GM12878 (cell line): ENCODE measurements around the gene SPAG9. TPM values are rescaled to one million over a fixed set of nuclear protein-coding genes. Genes with fewer than 3 reads are reported as not detected.

Experiments used
- ATAC-seq: fragments of 200-7000 bp; cut with Tn5 transposase; 3 replicates; pipeline ENCODE4 v1.9.1; 2020; ENCODE audit warnings: mild to moderate bottlenecking, moderate library complexity
- BruUV-seq: library from RNA; stranded (reverse); fragments of 400-500 nt; replicated peaks from 2 replicates; lab custom pipeline; 2021; lab: Mats Ljungman, UMichigan
- CTCF ChIA-PET: fragments of 300-600 bp; sonication (Branson Sonifier 250); formaldehyde crosslinking; extraction: SDS; loops from one replicate; lab custom pipeline; 2021; ENCODE audit warnings: inconsistent platforms; lab: Yijun Ruan, JAX
- POLR2A ChIA-PET: fragments of 350-600 bp; formaldehyde crosslinking; extraction: SDS; loops from one replicate; lab custom pipeline; 2021; ENCODE audit warnings: inconsistent platforms; lab: Charles Lee
- RAD21 ChIA-PET: fragments of 300-600 bp; sonication (Branson Sonifier 250); formaldehyde crosslinking; loops from one replicate; lab custom pipeline; 2023; ENCODE audit warnings: antibody characterized with exemption; ENCODE audit not compliant: unreplicated experiment; lab: Charles Lee
- SMC1A ChIA-PET: fragments of 300-600 bp; sonication (Branson Sonifier 250); formaldehyde crosslinking; loops from one replicate; lab custom pipeline; 2023; ENCODE audit not compliant: unreplicated experiment, uncharacterized antibody; lab: Charles Lee
- DNase-seq: peaks from one replicate; pipeline ENCODE4 v3.0.0-alpha.2; 2011; ENCODE audit warnings: low read depth, low spot score
- FAIRE-seq: peaks from 3 replicates; lab custom pipeline; 2011; peaks lifted over from hg19 to GRCh38; lab: Jason Lieb, UNC
- H2AFZ ChIP-seq: 2 replicates; pipeline ENCODE4 v1.6.0; 2011; ENCODE audit warnings: low read depth, low read length, control low read depth; ENCODE audit not compliant: control insufficient read depth
- H3K27ac ChIP-seq: 2 replicates; pipeline ENCODE4 v1.5.1; 2011; ENCODE audit warnings: control low read depth; ENCODE audit not compliant: control insufficient read depth, insufficient read depth
- H3K27me3 ChIP-seq, 2 experiments: replicated peaks in 1 of 2; 2 replicates each; pipeline versions ENCODE4 v1.6.0 to v1.6.1; 2011; ENCODE audit warnings: low read length in 1 of 2; ENCODE audit not compliant: control insufficient read depth in 2 of 2, insufficient read depth in 2 of 2
- H3K36me3 ChIP-seq, 2 experiments: 2 replicates each; pipeline ENCODE4 v1.5.1; 2011; ENCODE audit warnings: low read length in 1 of 2; ENCODE audit not compliant: control insufficient read depth in 2 of 2, insufficient read depth in 2 of 2
- H3K4me1 ChIP-seq: 2 replicates; pipeline ENCODE4 v1.6.1; 2011; ENCODE audit warnings: mild to moderate bottlenecking, low read length, moderate library complexity, mixed read lengths; ENCODE audit not compliant: control insufficient read depth, insufficient read depth
- H3K4me2 ChIP-seq: 2 replicates; pipeline ENCODE4 v1.6.0; 2011; ENCODE audit warnings: control low read depth; ENCODE audit not compliant: control insufficient read depth, insufficient read depth
- H3K4me3 ChIP-seq: fragments of 200-600 bp; sonication (generic); 2 replicates; pipeline ENCODE4 v1.5.1; 2016
- H3K79me2 ChIP-seq: 2 replicates; pipeline ENCODE4 v1.6.0; 2011; ENCODE audit warnings: low read length; ENCODE audit not compliant: control insufficient read depth, insufficient read depth
- H3K9ac ChIP-seq: 2 replicates; pipeline ENCODE4 v1.8.0; 2011; ENCODE audit warnings: low read length, control low read depth, mixed read lengths; ENCODE audit not compliant: control insufficient read depth, insufficient read depth
- H3K9me3 ChIP-seq: replicated peaks from 3 replicates; pipeline ENCODE4 v1.5.1; 2011; ENCODE audit warnings: mild to moderate bottlenecking, low read length; ENCODE audit not compliant: control insufficient read depth, insufficient read depth
- H4K20me1 ChIP-seq: 2 replicates; pipeline ENCODE4 v1.6.0; 2011; ENCODE audit not compliant: control insufficient read depth, insufficient read depth
- CBX3 ChIP-seq: fragments of 200-600 bp; sonication (generic); IDR thresholded peaks from 2 replicates; pipeline ENCODE4 v1.6.1; 2016; ENCODE audit warnings: low read depth, borderline replicate concordance
- CHD2 ChIP-seq: IDR thresholded peaks from 2 replicates; pipeline ENCODE4 v1.6.1; 2011; ENCODE audit warnings: low read depth, low read length, improper control_type of control experiment, borderline replicate concordance
- CHD4 ChIP-seq: fragments of 200-600 bp; sonication (generic); IDR thresholded peaks from 2 replicates; pipeline ENCODE4 v1.6.1; 2016; ENCODE audit warnings: mild to moderate bottlenecking
- CREM ChIP-seq: IDR thresholded peaks from 2 replicates; pipeline ENCODE4 v1.6.1; 2014; ENCODE audit warnings: antibody characterized with exemption, low read depth
- CTCF ChIP-seq, 3 experiments: IDR thresholded peaks in 2 of 3; conservative IDR thresholded peaks in 1 of 3; 2 replicates each; pipeline ENCODE4 v1.5.1; 2011; ENCODE audit warnings: low read depth in 3 of 3, low read length in 3 of 3, mild to moderate bottlenecking in 3 of 3, control low read depth in 2 of 3, moderate library complexity in 2 of 3, inconsistent platforms in 1 of 3, mixed read lengths in 1 of 3; ENCODE audit not compliant: control insufficient read depth in 2 of 3, insufficient read depth in 1 of 3; ENCODE audit errors: extremely low read depth in 1 of 3
- DPF2 ChIP-seq: fragments of 450-650 bp; IDR thresholded peaks from 2 replicates; pipeline ENCODE4 v1.6.1; 2017; ENCODE audit warnings: mild to moderate bottlenecking
- POU2F2 ChIP-seq: IDR thresholded peaks from 3 replicates; pipeline ENCODE4 v1.6.1; 2011; ENCODE audit warnings: low read depth, mild to moderate bottlenecking, low read length, borderline replicate concordance
- RFX5 ChIP-seq: IDR thresholded peaks from 2 replicates; pipeline ENCODE4 v1.6.1; 2011; ENCODE audit warnings: low read depth, low read length, improper control_type of control experiment
- SMAD1 ChIP-seq: fragments of 450-650 bp; IDR thresholded peaks from 2 replicates; pipeline ENCODE4 v1.6.1; 2018; ENCODE audit warnings: mild to moderate bottlenecking, low read depth; ENCODE audit not compliant: partially characterized antibody
- SMAD5 ChIP-seq: IDR thresholded peaks from 2 replicates; pipeline ENCODE4 v1.6.1; 2016; ENCODE audit warnings: antibody characterized with exemption, low read depth
- SRF ChIP-seq, 2 experiments: IDR thresholded peaks; 2 replicates each; pipeline ENCODE4 v1.6.1; 2011; ENCODE audit warnings: low read depth in 2 of 2, low read length in 2 of 2, mild to moderate bottlenecking in 1 of 2, moderate library complexity in 1 of 2
- SUPT20H ChIP-seq: IDR thresholded peaks from 2 replicates; pipeline ENCODE4 v1.6.1; 2011; ENCODE audit warnings: low read depth, mild to moderate bottlenecking, low read length, moderate library complexity, borderline replicate concordance; ENCODE audit not compliant: control insufficient read depth
- TAF1 ChIP-seq: IDR thresholded peaks from 2 replicates; pipeline ENCODE4 v1.6.1; 2011; ENCODE audit warnings: mild to moderate bottlenecking, low read depth, low read length, borderline replicate concordance
- TCF7 ChIP-seq: IDR thresholded peaks from 2 replicates; pipeline ENCODE4 v1.6.1; 2014; ENCODE audit warnings: antibody characterized with exemption, borderline replicate concordance
- USF1 ChIP-seq: IDR thresholded peaks from 2 replicates; pipeline ENCODE4 v1.6.1; 2011; ENCODE audit warnings: borderline replicate concordance, low read depth, mild to moderate bottlenecking, moderate library complexity, mixed read lengths, low read length; ENCODE audit not compliant: insufficient read depth; ENCODE audit errors: extremely low read length
- WRNIP1 ChIP-seq: IDR thresholded peaks from 2 replicates; pipeline ENCODE4 v1.6.1; 2011; ENCODE audit warnings: low read depth, low read length, improper control_type of control experiment, borderline replicate concordance
- ZBTB40 ChIP-seq: fragments of 450-650 bp; IDR thresholded peaks from 2 replicates; pipeline ENCODE4 v1.6.1; 2016; ENCODE audit warnings: mild to moderate bottlenecking, moderate library complexity, borderline replicate concordance
- WGBS: methylation state at CpG from one replicate; pipeline ENCODE4 v1.1.6; 2016; ENCODE audit warnings: low lambda C conversion rate; ENCODE audit not compliant: insufficient replicate concordance, insufficient coverage; ENCODE audit errors: missing lambda C conversion rate; 5-methylcytosine and 5-hydroxymethylcytosine counted together
- in situ Hi-C: fragments of 300-500 bp; cut with MboI; formaldehyde crosslinking; loops from 9 replicates; pipeline ENCODE4 v1.14.3; 2018; ENCODE audit warnings: mixed read lengths
- intact Hi-C: fragments of 100-400 bp; cut with micrococcal nuclease; formaldehyde crosslinking; loops from one replicate; pipeline ENCODE4 v1.14.2; 2022; ENCODE audit not compliant: unreplicated experiment
- polyA plus RNA-seq, 11 experiments: library from polyadenylated mRNA; depleted of rRNA in 4 of 11; unstranded in 6 of 11; stranded (reverse) in 5 of 11; fragments of >200 nt; fragmentation: Nextera tagmentation in 4 of 11; fragmentation: Illumina TruSeq in 1 of 11; extraction: Ambion mirVana in 4 of 11; extraction: Trizol in 1 of 11; gene quantifications; 1 replicate in 1 of 11; 2 replicates in 10 of 11; pipeline versions ENCODE4 v1.2.1 to v1.2.3, GENCODE V29; 2011 to 2016; ENCODE audit warnings: inconsistent platforms in 2 of 11, missing spikeins in 2 of 11, low read depth in 1 of 11
- total RNA-seq, 4 experiments: library from RNA; depleted of rRNA in 3 of 4; stranded (reverse); fragments of >200 nt in 3 of 4; fragmentation: Illumina TruSeq in 1 of 4; extraction: Trizol in 1 of 4; gene quantifications; 2 replicates each; pipeline versions ENCODE4 v1.2.1 to v1.2.3, GENCODE V29; 2013 to 2021

Gene SPAG9
- total and polyA plus RNA-seq, 10 of the 15 experiments (the other 5 are each of a cell fraction or from before 2014, with no cell fraction given) = 6.6 to 42.0 (median 24.9) TPM

- ATAC-seq (peak; percentile 37), DNase-seq (no peak), FAIRE-seq (no peak)
- Histone ChIP-seq H3K79me2 (no peaks in the 10 kb centered on the region), H3K4me2 (no peak overlapping the region), H3K4me3 (no peak overlapping the region), H3K9ac (no peak overlapping the region), H3K27me3 (no peaks in the 10 kb centered on the region), H3K4me1 (peaks cover 5% of the 10 kb centered on the region), H3K9me3 (no peaks in the 10 kb centered on the region), H3K27ac (no peak overlapping the region), H2AFZ (no peak overlapping the region), H4K20me1 (no peaks in the 10 kb centered on the region), H3K36me3 (peaks cover 0 to 3% of the 10 kb centered on the region in 2 experiments; a peak in 2 of 4 replicates)
- ChIA-PET POLR2A (interaction anchor here (0.6 to 1.1 kb wide), 6 partner anchors 14 to 125 kb away, joined by 3 to 4 read pairs (median 4); partner anchors contain the start of gene NME1), SMC1A (interaction anchor here (0.8 to 6.7 kb wide), 10 partner anchors 11 to 29 kb away, joined by 3 to 52 read pairs (median 6); no protein-coding TSS in a partner anchor), CTCF (interaction anchor here (0.6 to 9.7 kb wide), 7 partner anchors 14 to 140 kb away, joined by 3 to 73 read pairs (median 7); no protein-coding TSS in a partner anchor), RAD21 (interaction anchor here (0.6 to 2.6 kb wide), 10 partner anchors 19 to 519 kb away, joined by 3 to 7 read pairs (median 3); partner anchors contain the start of gene NME1)
- in situ Hi-C loops (no loop called here), intact Hi-C loops (no loop called here)
- BruUV-seq = no TSS peak
- WGBS = 58% methylated on average over 1 of the region's 1 CpG
- TF ChIP-seq TAF1 (no peak), POU2F2 (no peak), CHD4 (no peak), WRNIP1 (no peak), SMAD1 (no peak), SMAD5 (no peak), CHD2 (no peak), CBX3 (no peak), CREM (no peak), RFX5 (no peak), DPF2 (no peak), CTCF (IDR thresholded peaks at IDR 0.05 in 2 of 3, conservative IDR thresholded peaks at IDR 0.05 in 1 of 3; ENCODE audit: control insufficient read depth in 2 of 3, extremely low read depth in 1 of 3, insufficient read depth in 1 of 3, low read depth in 3 of 3, low read length in 3 of 3) (no peak), ZBTB40 (no peak), TCF7 (no peak), SRF (IDR thresholded peaks at IDR 0.05; ENCODE audit: low read depth in 2 of 2, low read length in 2 of 2) (no peak), SUPT20H (no peak), USF1 (no peak)
Observed at GRCh38 chr17:51028176-51028863, 92.3 kb downstream of the SPAG9 start.
